Amniotic epithelial cell (primary cell): Measurements from ENCODE around the gene COL24A1.

Experiments used
- DNase-seq: peaks from one replicate; pipeline ENCODE4 v3.0.0-alpha.2; 2010; ENCODE audit warnings: low read depth

COL24A1 gene

DNA sequence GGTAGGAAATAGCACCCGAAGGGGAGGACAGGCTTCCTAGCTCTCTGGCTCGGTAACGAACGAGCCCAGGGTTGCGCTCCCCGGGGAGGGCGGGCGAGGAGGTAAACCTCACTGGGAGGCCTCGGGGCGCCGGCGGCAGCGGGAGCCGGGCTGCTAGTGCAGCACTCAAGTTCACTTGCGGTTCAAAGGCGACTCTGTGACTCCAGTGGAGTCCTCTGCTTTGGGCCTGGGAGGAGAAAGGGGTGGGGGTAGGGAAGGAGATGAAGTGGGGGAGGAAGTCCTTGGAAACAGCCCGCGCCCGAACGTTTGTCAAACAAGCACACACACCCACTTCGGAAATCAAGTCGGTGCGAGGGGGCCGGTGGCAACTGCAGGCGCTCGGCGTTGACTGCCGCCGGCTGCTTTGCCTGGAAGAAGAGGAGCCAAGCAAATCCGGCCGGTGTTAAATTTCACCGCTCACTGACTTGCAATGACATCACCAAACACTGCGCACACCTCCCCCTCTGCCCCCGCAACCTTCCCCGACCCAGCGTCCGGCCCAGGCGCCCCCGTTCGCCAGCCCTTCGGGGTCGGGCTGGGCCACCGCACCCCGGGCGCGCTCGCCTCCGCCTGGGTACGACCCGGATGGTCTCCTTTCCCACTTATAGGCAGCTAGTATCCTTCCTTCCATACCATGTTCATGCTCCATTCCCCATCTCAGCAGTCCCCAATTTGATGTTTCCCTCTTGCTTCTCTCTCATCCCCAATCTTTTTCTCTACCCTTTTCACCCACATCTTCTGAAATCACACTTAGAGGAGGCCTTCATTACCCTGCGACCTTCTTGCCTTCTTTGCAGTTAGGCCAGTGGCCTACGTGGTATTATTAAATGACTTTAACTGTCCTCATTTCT lies at the start of gene COL24A1:
Gene COL24A1 (minus strand): TSS at position 207 of the 890 bp plus-strand sequence. CDS start 376 bp downstream, outside the sequence.
- DNase-seq = peak; percentile 33

DNA sequence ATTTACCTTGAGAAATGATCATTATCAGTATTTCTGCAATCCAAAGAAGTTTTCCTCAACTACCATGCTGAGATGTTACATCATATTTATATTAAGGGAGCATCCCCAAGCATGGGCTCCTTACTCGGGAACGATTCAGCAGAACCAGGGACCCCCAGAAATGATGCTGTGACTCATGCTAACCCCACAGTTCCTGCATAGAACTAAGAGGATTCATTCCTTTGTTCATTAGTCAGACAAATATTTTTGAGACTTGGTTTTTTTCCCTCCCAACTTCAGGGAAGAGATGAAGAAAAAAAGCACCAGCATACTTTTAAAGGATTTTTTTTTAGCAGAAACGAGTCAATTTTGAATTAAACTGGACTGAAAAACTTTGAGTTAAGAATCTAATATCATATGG lies 49.2 kb upstream of the COL24A1 start:
- DNase-seq = no peak

GRCh38 chr1:86202552-86203340 lies 46.2 kb upstream of the COL24A1 start:
- DNase-seq = no peak

GRCh38 chr1:86201311-86201710 lies 44.7 kb upstream of the COL24A1 start:
- DNase-seq = peak; percentile 41

- peak; percentile 6 for DNase-seq
Measured at GRCh38 chr1:86200901-86201300, 44.3 kb upstream of the COL24A1 start.

DNA sequence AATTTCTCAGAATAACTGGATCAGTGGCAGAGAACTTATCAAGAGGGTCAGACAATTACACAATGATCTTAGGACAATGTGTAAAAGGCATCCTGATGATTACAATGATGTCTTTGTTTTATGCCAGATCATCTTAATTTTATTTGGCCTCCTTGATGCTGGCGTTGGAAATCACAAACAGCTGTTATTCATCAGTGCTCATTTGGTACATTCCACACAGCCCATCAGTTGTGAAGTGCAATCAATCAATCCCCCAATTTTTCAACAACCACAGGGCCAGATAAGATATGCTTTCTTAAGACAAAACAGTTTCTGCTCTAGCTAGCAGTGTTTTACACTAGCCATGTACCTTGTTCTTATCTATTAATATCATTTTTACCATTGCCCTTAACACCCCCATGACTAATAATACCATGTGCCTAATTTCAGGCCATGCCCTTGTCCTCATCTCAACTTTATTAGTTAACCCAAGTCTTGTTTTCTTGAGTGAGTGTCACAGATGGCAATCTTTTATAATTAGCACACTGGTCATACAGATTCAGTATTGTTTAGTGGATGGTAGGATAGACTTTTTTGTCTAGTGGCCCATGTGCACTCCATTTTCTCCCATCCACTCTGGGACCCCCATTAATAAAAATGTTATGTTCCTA lies 40.8 kb upstream of the COL24A1 start:
- DNase-seq = peak; percentile 81

GRCh38 chr1:86195281-86195680 lies 38.7 kb upstream of the COL24A1 start:
- DNase-seq = no peak

DNA sequence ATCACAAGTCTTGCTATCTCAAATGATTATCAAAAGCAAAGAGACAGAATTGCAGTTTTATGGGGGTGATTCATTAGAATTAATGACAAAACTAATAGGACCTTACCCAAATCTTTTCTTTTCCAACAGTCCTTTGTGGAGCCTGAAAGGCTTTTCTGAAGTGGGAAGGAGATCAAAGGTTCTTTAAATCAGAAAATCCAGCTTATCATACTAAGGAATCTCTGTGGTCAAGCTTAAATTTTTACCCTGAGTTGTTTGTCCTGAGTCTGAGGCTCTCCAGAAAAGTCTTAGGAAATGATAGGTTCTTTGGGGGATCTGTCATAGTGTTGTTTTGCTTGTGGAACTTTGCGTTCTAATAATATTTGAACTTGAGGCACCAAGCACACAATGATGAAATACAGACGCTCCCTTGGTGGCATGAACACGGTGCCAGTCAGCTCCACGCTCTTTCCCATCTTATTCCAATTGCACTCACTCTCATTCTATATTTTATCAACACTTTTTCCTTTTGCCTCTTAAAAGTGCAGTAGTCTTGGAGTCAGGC lies 38.0 kb upstream of the COL24A1 start:
- peak; percentile 80 for DNase-seq

DNA sequence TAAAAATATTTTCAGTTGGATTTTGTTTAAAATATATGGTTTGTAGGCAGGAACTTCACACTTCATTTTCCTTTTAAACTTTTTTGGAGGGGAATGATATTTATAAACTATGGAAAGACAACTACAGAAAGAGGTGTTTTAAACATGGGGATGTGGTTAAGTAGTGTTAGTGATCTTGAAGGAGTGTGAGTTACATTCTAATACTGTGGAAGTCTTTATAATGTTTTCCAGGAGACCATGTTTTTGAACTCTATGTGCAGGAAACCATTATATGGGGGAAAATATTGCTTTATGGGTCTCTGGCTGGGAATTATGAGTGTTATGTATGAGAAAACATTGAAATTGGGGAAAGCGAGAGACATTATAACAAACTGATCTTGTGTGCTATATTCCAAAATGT lies 35.8 kb upstream of the COL24A1 start:
- no peak for DNase-seq

DNA sequence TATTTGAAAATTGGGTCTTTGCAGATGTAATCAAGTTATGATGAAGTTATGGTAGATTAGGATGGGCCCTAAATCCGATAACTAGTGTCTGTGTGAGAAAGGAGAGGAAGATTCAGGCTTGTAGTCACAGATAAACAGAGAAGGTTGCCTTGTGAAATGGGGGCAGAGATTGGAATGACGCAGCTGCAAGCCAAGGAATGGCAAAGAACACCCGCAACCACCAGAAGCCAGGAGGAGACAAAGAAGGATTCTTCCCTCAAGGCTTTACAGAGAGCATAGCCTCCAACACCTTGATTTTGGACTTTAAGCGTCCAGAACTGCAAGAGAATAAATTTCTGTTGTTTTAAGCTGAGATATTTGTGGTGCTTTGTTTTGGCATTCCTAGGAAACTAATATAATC lies 35.4 kb upstream of the COL24A1 start:
- DNase-seq = peak; percentile 50

DNA sequence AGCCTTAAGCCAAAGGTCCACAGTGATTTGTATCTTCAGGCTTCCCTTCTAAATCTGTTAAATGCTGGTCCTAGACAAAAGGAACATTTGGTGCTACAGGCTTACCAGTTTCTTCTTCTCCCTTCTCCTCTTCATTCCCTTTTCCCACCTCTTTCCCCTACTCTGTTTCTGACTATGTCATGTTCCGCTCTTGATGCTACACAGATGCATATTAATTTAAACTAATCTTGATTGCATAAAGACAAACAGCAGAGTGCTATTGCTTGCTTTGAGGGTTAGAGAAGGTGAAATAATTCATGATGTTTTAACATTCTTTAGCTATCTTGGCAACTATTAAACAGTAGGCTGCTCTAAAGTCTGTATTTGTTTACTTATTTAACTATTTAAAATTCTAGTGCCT lies 34.3 kb upstream of the COL24A1 start:
- peak; percentile 2 for DNase-seq

DNA sequence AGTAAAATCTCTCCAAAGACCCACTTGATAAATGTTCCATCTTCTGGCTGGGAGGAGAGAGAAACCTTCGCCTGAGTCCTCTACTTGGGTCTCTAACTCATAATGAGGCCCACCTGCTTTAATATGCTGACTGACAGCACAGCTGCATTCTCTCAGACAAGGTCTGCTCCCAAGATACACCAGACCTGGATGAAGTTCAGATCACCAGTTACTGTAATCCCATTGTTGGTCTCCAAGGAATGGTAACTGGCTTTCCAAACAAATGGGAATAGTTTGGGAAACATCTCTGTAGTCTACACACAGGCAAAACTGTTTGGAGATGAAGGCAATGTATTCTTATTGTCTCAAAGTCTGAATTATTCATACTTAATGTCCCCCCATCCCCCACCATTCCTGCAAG lies 27.9 kb upstream of the COL24A1 start:
- DNase-seq = no peak

DNA sequence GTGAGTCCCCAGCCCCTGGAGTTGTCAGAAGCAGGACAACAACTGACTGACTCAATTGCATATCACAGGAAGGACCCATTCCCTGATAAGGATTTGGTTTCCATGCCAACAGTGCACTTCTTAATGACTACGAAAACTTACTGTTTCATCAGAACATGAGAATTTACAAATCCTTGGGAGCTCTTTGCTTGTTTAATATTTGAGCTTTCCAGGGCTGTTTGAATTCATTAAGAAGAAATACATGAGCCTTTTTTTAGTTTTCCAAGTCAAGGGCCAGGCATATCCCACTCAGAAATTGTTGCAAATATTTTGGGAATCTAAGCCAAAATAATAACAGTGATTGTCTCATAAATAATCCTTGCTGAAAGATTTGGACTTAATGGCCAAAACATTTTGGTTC lies 27.2 kb upstream of the COL24A1 start:
- DNase-seq = peak; percentile 42

GRCh38 chr1:86176226-86176625 lies 19.7 kb upstream of the COL24A1 start:
- DNase-seq = no peak

- DNase-seq = no peak
Measured at GRCh38 chr1:86175756-86176155, 19.2 kb upstream of the COL24A1 start.

- no peak for DNase-seq
Measured at GRCh38 chr1:86169625-86170024, 13.1 kb upstream of the COL24A1 start.

DNA sequence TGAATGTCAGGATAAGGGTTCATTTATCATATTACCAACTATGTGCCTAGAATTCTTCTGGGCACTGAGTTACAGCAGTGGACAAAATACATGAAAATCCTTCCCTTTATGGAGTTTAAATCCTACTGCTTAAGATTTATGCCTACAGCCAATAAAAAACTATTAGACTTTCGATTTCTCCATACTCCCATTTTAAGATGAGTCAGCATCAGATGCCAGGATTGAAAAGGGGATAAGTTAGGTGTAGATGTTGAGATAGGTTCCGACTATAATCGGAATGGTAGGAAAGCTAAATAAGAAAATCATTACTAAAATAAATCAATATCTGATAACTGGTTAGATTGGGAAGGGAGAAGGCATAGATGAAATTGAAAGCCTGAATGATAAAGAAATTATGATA lies 3.2 kb upstream of the COL24A1 start:
- no peak for DNase-seq

GRCh38 chr1:86155807-86156565 lies 586 bp downstream of the COL24A1 start:
- peak; percentile 31 for DNase-seq

DNA sequence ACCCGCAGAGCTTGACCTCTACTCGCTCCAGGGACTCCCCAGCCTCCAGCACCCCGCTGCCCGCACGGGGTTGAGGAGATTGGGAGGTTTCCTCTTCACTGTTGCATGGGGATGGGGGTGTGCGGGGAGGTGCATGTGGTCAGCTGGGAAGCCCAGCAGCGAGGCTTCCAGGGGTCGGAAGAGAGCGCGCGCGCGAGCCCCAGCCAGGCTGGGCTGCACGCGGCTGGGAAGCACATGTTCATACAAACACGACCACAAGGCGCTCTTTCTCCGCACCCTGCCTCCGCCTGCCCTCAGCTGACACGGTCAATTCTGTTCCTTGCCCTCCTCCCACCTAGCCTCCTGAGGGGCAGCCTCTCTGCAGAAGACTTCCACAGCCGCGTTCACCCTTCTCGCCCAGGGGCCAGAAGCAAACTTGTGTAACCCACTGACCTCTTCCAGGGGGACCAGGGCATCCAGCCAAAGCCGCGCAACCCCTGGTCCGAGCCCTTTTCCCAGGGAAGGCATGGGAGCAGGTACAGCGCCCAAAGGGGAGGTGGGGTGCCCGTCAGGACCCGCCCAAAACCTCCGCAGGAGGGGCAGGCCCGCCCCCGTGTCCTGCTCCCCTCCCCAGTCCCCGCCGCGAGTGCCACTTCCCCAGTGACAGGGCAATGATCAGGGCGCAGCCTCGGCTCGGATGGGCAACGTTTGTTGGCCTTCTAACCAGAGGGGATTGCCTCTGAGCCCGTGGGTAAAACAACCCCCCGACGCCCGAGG lies 1.3 kb downstream of the COL24A1 start:
- DNase-seq = peak; percentile 21

- peak; percentile 12 for DNase-seq
Measured at GRCh38 chr1:86154571-86155050, 2.0 kb downstream of the COL24A1 start.

- DNase-seq = no peak
Measured at GRCh38 chr1:86153836-86154235, 2.7 kb downstream of the COL24A1 start.
